Activated T-cell treated with anti-CD3 and anti-CD28 coated beads for 48 hours (primary cell): ENCODE data around the gene SH3TC1.

ENCODE experiments used
- DNase-seq: peaks from one replicate; pipeline ENCODE4 v3.0.0-alpha.2; 2020; ENCODE audit warnings: low read depth

Gene SH3TC1

DNA sequence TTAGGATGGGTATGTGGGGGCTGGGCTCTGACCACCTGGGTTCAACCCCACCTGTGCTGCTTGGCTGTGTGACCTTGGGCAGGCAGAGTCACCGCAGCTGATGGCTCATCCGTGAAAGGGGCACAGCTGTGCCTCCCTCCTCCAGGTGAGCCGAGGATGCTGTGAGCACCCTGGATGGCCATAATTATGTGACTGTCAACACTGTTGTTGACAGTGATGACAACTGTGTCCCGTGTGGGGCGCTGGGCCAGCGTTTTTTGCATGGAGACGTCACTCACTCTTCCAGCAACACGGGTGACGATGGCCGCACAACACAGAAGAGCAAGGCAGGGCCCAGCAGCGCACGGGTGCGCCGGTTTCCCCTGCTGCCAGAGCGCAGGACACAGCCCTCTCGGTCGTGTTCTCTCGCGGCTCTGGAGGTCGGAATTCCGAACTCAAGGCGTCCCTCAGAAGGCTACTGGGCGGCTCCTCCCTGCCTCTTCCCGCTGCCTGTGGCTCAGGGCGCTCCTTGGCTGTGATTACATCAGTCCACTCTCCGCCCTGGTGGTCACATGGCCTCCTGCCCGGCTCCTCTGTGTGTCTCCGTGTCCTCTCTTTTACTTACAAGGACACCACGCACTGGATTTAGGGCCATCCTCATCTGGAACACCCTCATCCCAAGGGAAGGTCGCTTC is 1.3 kb downstream of the SH3TC1 start:
- no peak for DNase-seq

DNA sequence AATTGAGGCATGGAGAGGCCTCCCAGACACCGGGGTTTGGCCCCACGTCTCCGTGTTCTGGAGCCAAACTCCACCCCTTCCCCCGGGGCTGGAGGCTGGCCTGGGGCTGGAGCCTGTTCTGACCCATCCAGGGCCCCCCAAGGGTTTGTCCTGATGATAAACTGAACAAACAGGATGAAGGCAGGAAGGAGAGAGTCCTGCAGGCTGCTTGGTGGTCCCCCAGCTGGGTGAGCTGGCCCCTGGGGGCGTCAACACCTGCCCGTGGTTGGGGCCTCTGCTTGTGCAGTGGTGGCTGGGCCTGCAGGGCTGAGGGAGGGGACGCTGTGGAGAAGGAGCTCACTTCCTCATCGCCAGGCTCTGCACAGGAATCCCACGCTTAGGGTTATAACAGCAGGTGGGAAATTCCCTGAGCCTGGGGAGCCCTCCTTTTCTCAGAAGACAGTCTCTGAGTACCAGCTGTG is 2.3 kb downstream of the SH3TC1 start:
- DNase-seq = no peak

DNA sequence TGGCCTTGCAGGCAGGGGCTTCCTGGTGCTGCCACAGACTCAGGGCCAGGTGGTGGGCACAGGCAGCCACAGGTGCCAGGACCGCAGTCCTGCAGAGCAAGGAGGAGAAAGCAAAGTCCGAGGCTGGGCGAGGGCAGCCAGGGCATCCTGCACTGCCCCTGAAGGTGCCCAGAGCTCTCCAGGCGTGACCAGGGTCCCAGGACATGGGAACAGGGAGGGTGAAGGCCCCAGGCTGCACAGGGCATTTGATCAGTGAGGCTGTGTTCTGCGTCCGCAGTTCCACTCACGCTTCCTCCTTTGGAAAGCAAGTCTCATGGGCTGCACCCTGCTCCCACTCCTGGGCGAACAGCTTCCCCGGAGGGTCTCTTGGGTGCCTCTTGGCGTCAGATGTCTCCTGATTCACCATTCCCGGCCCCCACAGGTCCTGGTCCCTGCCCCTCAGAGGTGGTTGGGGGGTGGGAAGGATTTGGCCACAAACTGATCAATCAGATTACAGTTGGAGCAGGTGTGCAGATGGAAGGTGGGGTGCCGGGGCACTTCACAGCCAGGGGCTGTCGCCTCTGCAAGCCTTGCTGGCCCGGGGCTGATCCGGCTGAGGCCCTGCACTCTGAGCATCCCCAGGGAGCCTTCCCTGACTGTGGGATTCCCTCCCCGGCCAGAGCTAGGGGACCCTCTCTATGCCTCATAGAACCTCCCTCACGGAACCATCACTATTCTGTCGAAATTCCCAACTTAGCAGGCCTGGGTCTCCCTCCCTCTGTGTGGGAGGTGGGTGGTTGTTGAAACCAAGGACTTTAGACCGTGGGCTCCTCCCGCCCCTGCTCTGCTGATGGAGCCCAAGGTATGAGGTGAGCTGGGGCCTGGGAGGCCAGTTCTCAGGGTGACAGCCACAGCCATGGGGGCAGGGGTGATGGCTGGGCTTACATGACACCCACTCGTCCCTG is 3.3 kb downstream of the SH3TC1 start:
- no peak for DNase-seq

DNA sequence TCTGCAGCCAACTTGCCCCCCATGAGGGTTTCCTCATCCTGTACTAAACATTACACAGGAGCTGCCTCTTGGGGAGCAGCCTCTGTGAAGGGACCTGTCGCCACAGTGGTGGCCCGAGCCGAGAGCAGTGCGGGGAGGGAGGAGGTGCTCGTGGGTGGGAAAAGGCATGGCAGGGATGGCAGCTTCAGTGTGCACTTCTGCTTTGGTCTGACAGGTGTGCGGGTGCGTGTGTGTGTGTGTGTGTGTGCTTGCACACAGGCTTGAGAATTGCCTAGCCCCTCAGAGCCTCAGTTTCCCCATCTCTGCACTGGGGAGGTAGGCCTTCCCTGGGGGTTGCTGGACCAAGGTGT is 3.9 kb downstream of the SH3TC1 start:
- no peak for DNase-seq

DNA sequence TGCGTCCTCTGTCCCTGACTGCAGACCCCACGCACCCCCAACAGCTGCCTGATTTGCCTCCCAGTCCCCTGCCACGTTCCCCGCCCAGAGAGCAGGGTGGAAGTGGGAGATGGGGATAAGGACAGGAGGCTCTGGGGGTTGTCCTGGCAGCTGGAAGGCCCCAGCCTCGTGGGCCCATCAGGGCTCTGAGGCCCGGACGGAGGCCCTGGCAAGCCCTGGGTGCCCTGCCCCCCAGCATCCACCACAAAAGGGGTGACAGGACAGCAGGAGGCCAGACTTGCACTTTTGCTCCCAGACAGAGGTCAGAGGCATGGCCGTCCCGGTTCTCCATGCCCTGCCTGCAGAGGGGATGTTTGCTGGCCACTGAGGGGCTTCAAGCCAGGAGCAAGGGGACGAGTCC is 4.7 kb downstream of the SH3TC1 start:
- DNase-seq = no peak

DNA sequence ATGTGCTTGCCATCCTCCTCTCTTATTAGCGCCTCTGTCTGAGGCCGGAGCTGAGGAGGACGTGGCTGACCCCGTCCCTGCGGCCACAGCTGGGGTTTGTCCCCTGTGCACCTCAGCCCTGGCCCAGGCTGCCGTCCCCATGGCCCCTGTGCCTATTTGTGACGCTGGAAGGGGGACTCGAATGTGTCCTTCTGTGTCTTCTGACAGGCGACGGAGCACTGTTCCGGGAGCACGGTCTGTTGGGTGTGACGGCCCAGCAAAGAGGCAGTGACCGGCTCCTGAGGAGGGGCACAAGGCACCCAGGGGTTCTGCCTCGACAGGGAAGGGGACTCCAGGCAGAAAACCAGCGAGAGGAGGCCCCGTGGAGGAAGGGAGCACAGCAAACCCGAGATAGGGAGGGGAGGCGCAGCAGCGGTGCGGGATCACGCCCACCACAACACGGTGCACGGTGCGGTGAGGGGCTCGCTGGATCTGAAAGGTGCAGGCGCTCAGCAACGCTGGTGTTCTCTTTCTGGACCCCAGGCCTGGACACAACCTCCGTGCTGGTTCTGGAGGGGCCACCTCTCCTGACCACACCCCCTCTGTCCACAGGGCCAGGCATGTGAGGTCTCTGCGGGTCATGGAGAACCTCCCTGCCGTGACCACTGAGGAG is 5.6 kb downstream of the SH3TC1 start:
- DNase-seq = no peak

DNA sequence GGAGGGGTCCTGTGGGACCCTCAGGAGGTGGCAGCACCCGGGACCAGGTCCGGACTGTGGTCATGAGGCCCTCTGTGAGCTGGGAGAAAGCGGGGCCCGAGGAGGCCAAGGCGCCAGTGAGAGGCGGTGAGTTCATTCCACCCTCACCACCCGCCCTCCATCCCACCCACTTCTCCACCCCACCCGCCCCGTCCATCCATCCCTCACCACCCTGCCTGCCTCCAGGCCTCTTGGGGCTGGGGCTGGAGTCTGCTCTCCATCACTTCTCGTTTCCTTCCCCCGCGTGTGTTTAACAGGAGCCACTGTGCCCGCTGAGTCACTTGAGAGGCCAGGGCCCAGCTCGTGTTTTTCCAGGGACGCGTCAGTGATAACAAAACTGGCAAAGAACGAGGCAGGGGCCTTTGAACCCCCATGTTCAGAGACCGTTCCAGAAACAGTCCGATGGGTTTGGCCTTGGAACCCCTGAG is 6.2 kb downstream of the SH3TC1 start:
- no peak for DNase-seq

DNA sequence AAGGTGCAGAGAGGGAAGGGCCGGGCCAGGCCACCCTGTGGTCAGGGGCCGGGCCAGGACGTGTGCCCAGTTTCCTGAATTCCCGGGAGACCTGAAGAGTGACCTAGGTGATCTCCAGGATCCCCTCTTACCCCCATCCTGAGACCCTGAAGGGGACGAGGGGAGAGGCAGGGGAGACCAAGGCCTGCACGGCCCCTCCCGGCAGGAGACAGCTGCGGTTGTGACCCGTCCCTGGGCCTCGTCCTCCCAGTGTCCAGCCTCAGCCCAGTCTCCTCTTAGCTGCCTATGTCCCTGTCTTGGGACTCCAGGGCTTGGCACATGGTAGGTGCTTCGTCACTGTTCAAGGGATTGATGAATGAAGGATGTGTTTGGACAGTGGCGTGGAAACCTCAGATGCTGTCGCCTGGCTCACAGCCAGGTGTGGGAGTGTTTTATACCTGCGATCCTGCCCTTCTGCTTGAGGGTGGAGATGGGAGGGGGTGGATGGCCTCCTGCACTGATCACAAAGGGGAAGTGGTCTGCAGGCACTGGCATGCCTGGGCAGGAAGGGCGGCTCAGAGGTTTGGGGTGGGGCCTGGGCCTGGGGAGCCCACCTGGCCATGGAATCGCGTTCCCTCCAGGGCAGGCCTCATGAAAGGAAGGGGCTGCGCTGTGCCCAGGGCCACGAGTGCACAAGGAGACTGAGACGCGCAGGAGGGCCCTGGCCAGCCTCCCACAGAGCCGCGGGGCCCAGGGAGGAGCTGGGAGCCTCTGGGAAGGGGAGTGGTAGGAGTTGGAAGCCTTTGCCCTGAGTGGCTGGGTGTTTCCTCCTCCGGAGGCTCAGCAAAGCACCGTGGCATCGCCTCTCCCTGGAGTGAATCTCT is 6.9 kb downstream of the SH3TC1 start:
- no peak for DNase-seq

DNA sequence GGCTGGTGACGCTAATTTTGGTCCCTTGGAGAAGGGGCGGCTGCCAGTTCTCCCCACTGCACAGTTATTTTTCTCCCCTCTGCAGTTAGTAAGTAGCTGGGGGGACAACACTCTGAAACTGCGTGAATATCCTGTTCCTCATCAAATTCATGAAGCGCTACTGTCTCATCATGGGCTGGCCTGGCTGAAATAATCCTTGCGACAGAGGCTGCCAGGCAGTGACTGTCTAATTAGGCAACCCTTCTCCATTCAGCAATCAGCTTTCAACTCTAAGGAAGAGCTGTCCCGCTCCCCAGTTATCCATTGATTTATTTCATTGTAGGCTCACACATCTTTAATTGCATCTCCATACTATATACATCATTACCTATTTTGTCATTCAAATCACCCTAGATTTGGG is 8.2 kb downstream of the SH3TC1 start:
- DNase-seq = no peak

DNA sequence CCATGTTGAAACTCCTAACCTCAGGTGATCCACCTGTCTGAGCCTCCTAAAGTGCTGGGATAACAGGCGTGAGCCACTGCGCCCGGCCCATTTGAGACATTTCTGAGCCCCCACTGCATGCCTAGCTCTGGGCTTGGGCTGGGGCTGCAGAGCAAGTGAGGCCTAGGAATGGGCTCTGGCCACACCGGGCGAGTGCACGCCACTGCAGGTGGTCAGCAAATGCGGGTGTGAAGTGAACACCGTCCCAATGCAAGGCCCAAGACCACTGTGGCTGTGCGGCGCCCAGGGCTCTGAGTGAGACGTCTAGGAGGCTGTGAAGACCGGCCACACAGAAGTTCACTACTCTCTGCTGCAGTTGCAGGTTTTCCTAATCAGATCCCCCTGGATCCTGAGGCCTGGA is 9.5 kb downstream of the SH3TC1 start:
- DNase-seq = no peak

DNA sequence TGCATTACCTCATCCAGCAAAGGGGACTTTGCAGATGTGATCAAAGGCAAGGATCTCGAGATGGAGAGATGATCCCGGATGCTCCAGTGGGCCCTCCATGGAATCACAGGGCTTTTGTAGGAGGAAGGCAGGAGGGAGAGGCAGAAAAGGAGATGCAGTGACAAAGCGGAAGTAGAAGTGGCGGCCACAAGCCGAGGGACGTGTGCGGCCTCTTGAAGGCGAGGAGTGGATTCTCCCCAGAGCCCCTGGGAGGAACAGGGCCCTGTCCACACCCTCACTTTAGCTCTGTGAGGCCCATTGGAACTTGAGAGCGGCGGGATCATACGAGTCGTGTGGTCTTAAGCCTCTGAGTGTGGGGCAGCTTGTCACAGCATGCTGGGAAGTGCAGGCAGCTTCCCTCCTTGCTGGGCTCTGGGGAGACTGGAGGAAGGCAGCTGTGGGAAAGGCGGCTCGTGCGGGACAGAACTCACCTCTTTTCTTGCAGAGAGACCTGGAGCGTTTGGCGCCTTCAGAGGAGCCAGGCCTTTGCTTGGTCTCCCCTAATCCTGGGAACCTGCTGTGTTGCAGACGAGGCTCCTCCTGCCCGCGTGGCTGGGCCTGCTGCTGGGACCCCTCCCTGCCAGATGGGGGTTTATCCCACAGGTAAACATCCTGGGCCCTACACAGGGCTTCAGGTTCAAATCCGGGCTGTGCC is 10.2 kb downstream of the SH3TC1 start:
- DNase-seq = no peak

DNA sequence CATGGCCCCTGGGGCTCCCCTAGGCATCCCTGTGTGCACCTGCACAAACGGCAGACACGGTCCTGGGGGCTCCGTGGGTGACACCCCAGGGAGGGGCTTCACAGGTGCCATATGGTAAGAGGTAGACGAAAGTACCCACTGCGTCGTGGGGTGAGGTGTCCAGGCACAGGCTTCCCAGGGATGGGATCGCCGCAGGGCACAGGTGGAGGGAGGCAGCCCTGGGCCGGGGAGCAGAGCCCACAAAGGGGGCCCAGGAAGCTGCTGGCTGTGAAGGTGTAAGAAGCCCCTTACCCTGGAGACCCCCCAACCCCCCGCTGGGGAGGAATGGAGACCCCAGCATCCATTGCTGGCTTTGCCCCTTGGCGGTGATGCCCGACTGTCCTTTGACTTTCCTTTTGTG is 10.9 kb downstream of the SH3TC1 start:
- no peak for DNase-seq

DNA sequence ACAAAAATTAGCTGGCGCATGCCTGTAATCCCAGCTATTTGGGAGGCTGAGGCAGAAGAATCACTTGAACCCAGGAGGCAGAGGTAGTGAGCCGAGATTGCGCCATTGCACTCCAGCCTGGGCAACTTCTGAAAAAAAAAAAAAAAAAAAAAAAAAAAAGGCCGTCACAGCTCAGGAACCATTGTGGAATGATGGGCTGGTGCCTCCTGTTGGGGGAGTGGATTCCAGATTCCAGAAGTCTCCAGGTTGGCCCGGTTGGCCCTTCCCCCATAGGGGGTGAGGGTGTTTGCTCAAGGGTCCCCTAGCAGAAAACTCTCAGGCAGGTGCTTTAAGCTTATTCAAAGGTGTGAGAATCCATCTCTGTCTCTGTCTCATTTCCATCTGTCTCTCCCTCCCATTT is 11.5 kb downstream of the SH3TC1 start:
- no peak for DNase-seq

DNA sequence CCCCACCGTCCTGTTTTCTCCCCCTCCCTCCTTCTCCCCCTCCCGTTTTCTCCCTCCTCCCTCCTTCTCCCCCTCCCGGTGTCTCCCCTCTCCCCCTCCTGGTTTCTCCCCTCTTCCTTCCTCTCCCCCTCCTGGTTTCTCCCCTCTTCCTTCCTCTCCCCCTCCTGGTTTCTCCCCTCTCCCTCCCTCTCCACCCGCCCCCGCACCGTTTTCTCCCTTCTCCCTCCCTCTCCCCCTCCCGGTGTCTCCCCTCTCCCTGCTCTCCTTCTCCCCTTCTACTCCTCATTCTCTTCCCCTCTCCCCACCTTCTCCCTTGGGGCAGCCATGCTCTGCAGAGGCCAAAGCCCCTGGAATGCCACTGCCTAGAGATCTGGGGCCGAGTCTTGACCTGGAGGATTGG is 12.2 kb downstream of the SH3TC1 start:
- DNase-seq = no peak

DNA sequence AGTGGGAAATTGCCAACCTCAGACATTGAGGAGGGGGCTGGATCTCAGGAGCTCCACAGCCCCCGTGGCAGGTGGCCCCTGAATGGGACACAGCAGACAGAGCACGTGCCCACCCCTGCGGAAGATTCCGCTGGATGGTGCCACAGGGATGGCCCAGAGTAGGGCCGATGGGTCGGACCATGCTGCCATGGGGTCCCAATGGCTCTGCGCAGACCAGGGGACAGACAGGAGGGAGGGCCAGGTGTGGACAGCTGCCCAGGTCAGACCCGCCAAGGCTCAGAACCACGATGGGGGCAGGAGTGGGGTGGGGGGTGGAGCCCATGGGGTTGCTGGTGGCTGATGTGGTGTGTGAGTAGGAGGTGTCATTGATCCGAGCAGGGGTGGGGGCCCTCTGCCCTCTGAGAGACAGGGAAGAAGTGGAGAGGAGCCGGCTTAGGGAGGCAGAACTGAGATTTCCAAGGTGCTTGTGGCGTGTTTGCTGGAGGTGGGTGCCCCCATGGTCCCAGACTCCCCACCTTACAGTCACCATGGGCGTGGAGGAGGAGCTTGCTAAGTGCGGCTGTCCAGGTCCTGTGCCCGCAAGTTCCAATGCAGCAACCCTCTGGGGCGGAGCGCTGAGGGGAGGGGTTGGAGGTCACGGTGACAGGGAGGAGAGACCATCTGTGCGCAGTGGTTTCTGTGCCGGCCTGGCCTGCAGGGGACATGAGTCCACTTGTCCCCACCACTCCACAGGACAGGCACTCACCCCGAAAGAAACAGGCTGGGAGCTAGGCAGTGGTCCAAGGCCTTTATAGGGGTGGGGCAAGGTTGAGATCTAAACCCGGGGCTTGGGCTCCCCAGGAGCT is 12.9 kb downstream of the SH3TC1 start:
- no peak for DNase-seq

DNA sequence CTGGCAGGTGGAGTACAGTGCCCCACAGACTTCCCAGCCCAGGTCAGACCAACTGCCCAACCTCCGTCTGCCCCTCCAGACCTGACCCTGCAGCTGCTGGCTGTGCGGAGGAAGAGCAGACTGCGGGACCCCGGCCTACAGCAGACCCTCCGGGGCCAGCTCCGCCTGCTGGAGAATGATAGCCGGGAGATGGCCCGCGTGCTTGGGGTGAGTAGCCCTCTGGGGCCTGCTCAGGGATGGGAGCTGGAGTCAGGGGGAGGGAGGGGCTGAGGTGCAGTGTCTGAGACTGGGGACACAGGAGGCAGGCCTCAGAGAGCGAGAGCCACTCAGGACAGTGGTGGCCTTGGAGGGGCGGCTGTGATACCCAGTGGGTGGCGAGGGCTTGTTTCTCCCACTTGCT is 13.5 kb downstream of the SH3TC1 start:
- DNase-seq = no peak

DNA sequence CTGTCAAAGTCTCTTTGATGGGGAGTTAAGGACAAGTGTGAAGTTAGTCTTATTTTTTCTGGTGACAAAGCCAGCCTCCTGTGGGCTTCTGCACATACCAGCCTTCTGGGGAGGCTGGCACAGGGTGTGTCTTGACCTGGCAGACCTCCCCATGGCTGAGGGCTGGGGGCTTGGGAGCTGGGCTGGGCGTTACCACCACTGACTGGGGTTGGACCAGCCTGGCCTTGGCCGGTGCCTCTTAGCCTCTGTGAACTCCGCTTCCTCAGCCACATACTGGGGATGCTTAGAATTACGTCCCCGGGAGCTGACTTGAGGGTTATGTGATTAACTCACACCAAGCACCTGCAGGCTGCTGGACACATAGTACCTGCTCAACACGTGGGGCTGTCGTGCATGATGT is 14.0 kb downstream of the SH3TC1 start:
- DNase-seq = no peak

DNA sequence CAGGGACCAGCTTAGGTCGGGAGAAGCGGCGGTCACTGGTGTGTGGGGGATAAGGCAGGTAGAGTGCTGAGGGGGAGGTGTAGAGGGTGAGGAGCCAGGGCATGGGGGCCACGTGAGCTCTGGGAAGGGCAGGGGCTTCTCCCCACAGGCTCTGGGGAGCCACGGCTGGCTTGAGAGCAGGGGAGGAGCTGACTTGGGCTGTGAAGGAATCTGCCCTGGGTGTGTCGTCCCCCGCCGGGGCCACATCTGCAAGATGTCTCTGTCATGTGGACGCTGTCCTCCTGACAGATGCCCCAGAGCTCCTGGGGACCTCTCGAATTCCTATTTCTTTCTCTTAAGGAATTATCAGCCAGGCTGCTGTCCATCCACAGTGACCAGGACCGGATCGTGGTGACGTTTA is 15.0 kb downstream of the SH3TC1 start:
- DNase-seq = no peak

DNA sequence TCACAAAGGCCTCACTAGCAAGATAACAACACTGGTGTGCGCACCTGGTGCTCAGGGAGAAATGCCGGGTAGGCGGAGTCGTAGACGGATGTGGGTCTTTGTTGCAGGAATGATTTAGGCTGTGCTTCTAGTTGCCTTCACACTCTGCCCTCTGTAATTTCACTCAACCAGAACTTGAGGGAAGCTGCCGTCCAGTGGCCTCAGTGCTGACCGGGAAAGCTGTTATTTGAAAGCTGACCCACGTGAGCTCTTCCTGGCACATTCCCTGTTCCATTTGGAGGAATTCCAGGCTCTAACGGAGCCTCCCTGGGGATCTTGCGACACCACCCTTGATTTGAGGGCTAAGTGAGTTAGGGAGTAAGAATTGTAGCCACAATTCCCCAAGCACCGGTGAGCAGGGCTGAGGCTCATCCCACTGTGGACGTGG is 15.9 kb downstream of the SH3TC1 start:
- DNase-seq = no peak
